Cortex of kidney (tissue), 1 donor: ENCODE measurements around the gene PLA2G2C.

ENCODE experiments used
- DNase-seq: peaks from one replicate; lab custom pipeline; 2025; lab: John Stamatoyannopoulos, UW

PLA2G2C gene

DNA sequence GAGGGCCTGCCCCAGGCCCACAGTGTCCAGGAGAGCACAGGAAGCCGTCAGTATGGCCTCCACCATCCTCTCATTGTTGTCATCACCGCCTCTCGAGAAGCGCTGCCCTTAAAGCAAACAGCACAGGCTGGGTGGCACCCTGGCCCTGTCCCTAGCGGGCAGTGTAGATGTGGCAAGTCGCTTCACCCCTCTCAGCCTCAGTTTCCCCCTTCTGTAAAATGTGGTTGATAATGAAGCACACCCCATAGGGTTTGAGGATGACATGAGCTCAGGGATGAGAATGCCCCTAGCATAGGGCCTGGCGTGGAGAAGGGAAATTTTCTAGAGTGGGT is 33.8 kb downstream of the PLA2G2C start:
- DNase-seq: no peak

DNA sequence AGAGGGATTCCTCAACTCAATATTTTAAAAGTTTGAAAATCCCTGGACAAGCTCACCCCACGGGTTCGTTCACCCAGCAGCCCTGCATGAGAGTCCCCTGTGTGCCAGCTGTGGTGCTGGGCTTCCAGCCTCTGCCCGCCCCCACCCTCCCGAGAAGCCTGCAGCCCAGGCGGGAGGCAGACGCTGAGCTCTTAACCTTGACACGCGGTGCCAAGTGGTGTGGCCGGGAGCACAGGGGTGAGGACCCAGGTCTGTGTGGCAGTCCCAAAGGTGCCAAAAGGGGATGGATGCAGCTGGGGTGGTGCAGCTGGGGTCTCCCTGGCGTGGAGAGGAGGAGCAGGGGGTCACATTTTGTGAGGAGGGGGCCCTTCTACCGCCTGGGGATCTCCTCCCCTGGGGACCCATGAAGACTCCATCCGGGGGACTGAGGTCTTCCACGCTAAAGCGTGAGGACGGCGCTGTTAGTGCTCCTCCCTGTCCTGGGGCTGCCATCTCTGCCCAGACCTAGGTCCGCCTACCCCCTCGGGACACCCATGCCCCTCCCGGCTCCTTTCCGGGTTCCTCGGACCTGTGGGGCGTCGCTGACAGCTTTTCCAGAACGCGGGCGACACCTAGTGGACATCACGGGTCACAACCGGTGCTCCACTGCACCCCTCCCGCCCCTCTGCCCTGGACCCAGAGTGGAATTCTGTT is 34.3 kb downstream of the PLA2G2C start:
- DNase-seq: no peak

DNA sequence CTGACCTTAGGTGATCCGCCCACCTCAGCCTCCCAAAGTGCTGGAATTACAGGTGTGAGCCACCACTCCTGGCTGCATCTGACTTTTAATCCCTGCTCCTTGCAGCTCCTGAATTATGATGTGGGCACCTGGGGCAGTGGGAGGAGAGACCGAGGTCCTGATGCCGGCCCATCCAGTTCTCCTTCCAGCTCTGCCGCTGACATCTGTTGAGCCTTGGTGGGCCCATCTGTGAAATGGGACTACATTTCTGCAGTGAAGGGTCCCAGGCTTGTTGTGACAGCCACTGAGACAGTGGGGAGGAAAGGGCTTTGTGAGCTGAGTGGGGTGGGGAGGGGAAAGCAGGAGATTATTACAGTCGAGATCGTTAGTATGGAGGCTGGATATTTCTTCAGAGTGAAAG is 35.3 kb downstream of the PLA2G2C start:
- DNase-seq: no peak

DNA sequence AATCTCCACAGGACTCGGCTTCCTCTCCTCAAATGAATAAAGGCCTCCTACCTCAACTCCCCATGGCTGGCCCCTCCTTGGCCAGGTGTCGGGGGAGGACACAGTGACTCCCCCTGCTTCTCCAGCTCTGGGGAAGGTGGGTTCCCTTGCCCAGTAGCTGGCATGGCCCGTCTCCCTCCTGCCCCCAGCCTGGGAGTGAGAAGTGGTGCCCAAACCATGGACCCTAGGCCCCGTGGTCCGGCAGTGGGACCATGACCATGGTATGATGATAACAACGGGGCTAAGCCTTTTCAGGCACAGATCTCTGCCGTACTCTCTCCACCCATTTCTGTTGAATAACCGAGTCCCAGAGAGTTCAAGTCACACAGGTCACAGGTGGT is 36.0 kb downstream of the PLA2G2C start:
- no peak for DNase-seq

DNA sequence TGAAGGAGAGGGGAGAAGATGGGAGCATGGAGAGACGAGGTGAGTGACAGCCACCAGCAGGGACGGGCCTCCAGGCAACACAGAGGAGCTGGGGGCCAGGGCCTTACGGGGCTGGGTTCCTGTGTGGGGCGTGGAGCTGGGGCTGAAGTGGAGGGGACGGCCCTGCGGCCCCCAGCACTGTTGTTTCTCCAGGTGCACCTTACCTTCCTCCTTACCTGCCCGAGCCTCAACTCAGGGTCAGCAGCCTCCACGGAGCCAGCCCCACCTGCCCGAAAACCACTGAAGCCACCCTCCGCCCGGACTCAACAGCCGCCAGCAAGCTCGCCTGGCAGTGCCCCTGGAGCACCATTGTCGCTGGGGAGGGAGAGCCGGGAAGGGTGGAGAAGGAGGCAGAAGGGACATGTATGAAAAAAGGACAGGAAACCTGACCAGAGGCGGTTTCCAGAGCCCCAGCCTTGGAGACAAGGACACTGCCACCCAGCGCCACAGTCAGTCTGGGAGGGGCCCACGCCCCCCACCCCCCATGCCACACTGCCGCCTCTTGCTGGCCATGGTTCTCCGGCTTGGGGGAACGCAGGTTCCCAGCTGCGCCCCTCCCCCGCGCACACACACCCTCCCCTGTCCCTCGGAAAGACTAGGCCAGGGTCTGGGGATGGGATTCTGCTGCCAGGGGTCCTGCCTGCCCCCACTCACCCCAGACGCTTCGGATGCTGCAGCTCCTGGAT is 36.6 kb downstream of the PLA2G2C start:
- no peak for DNase-seq

DNA sequence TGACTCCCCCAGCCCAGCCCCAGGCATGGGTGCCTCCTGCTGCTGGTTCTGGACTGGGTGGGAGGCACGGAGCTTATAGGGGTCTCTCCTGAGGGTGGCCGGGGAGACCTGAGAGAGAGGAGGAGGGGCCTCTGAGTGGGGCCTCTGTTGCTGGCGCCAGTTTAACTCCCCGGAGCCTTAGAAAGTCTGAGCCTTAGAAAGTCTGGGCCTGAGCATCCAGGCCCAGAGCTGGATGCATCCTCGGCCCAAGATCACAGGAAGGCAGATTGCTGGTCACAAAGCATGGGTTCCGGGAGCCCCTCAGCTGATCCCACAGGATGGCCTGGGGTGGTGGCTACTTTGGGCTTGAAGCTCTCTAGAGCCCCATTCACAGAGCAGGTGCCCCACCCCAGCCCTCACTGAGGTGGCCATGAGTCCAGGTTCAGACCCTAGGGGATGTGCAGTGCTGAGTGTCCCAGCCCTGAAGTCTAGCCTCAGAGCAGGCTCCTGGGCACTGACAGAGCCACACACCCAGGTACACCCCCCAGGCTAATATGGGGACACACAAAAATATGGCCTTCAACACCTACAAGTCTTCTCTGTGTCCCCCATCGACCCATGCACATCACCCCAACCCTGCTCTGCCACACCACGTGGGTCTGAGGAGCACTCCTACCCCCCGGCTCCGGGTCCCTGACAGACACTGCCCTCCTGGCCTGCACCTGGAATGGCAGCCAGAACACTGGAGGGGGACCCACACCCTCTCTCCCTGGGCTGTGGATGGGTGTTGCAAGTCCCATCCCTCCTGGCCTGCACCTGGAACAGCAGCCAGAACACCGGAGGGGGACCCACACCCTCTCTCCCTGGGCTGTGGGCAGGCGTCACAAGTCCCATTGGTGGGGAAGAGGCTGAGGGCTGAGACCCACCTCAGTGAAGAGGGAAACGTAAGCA is 37.5 kb downstream of the PLA2G2C start:
- no peak for DNase-seq

DNA sequence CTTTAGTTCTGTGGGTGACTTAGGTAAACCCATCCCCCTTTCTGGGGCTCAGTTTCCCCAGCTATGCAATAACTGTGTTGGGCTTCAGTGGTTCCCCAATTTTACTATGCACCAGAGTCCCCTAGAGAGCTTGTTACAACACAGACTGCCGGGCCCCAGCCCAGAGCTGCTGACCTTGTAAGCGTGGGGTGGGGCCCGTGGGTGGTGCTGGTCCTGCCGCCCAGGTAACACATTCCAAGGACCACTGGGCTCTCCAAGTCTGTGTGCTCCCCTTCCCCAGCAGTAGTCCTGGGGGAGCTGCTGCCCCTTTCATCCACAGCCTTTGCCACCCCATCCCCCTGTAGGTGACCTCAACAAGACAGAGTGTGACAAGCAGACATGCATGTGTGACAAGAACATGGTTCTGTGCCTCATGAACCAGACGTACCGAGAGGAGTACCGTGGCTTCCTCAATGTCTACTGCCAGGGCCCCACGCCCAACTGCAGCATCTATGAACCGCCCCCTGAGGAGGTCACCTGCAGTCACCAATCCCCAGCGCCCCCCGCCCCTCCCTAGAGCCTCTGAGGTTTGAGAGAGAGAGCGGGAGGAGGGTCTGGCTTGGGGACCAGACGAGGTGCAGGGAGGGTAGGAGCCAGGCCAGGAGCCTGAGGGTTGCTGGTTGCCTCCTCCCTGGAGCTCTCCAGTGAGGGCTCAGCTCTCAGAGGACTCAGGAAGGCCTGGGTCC is 38.3 kb downstream of the PLA2G2C start:
- DNase-seq: no peak

DNA sequence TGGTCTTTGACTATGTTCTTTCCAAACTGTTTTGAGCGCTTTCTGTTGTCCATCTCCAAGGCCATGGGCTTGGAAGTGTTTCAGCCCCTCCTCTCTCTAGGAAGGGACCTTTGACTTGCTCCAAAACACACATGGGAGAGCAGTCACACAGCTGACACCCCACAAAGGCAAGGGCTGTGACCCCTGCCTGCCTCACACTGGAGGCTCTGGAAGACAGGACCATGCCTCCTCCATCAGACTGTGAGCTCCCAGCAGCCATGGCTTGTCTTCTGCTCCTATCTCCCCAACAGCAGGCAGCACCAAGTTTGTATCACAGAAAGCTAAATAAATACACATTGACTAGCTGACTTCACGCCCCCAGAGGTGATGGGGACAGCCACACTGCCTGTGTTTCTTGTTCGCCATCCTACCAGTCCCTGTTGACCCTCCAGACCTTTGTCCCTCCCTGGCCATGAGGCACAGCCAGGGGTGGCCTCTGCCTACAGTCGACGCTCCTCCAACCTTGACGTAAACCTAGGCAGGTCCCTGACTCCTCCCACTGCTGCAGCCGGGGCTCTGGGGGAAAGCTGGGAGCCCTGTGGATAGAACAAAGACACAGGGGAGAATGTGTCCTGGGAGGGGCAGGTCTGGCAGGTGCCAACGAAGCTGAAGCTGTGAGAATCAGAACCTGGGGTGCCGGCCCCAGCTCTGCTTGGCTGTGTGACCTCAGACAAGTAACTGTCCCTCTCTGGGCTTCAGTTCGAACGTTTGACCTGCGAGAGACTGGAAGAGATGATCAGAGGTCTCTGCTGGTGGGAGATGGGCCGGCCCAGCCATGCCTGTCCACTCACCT is 42.4 kb downstream of the PLA2G2C start:
- no peak for DNase-seq

DNA sequence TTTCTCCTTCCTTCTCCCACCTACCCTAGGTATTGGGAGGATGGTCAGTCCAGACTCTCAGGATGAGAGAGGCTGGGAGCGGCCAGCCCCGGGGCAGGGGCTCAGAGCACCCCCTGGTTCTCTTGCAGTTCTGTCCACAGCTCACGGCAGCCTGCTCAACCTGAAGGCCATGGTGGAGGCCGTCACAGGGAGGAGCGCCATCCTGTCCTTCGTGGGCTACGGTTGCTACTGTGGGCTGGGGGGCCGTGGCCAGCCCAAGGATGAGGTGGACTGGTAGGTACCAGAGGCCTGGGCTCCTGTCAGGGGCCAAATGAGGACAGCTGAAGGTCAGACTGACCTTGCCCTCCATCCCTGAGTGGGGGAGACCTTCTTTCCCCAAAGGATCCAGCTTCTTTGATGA is 43.0 kb downstream of the PLA2G2C start:
- DNase-seq: no peak

DNA sequence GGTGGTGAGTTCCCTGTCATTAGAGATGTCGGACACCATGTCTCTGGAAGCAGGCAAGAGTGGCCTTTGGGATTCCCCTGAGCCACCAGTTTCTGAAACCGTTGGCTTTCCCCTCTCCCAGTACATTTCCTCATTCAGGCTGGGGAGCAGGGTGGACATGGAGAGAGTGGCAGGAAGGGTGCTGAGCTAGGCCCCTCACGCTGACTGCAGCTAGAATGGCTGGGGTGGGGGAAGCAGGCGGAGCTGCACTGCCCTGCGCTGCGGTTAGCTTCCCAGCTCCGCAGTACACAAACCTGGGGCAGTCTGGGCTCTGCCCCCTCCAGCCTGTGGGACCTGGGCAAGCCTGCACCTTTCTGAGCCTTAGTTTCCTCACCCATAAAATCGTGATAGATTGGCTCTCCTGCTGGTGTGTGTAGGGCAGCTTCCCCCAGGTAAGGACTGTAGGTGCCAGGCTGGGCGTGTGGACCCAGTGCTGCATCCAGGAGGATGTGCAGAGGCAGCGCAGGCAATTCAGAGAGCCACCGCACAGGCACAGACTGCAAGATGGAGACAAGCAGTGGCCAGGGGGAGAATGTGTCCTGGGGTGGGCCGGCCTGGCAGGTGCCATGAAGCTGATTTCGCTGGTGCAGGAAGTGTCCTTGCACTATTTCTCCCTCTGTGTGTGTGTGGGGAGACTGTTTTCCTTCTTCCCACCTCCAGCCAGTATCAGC is 44.2 kb downstream of the PLA2G2C start:
- no peak for DNase-seq

DNA sequence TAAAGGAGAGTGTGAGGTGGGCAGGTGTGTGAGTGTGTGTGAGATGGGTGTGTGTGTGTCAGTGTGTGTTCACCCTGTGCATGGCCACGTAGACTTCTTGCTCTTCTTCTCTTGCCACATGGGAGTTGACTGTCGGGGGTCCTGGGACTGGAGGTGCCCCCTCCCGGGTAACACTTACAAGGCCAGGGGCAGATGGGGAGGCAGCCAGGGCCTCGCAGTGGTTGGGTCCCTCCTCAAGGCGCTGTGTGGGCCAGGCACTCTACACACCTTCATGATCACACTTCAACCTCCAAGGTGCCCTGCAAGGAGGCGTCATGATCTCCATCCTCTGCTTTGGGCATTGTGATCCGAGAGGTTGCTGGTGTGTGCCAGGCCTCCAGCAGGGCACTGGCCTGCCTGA is 44.9 kb downstream of the PLA2G2C start:
- DNase-seq: no peak

DNA sequence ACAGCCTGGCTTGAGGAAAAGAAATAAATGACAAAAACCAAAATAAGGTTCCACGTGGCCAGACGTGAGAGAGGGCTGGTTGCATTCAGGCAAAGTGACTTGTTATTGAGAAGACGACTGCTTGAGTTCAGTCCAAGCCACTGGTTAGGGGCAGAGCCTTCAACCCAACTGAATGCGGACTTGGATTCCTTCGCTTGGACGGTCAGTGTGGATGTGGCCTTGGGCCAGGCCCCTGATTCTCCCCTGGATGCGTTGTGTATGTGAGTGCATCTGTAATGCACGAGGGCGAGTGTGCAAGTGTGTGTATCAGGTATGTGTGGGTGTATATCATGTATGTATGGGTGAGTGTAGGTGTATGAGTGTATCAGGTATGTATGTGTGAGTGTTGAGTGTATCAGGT is 45.3 kb downstream of the PLA2G2C start:
- no peak for DNase-seq

DNA sequence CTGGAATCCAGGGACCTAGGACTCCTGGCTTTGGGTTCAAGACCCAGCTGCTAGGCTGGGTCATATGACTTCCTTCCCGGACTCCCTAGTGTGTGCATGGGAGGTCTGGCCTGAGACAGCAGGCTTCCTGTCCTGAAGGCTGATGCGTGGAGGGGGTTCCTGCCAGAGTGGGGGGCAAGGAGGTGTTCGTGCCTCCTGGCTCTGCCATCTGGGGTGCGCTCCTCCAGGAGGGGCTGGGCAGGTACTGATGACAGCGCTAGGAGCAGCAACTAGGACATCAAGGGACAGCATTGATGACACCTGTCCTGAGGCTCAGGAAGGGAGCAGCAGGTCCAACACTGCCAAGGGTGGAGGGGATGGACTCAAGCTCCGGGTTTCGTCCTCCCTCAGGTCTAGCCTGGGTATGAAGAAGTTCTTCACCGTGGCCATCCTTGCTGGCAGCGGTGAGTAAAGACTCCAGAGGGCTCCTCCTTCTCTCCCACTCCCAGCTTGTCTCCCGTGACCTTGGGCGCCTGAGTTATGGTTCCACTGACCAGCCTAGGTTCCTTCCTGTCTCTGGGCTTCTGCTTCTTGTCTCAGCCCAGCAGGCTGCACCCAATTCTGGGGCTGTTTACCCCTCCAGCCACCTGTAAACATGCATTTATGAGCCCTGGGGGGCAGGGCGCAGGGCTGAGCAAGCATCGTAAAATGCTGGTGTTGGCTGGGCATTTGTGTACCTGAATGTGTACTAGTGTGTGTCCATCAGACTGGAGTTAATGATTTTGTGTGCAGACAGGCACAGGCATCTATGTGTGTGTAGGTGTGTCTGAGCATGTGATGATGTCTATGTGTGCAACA is 46.3 kb downstream of the PLA2G2C start:
- no peak for DNase-seq

DNA sequence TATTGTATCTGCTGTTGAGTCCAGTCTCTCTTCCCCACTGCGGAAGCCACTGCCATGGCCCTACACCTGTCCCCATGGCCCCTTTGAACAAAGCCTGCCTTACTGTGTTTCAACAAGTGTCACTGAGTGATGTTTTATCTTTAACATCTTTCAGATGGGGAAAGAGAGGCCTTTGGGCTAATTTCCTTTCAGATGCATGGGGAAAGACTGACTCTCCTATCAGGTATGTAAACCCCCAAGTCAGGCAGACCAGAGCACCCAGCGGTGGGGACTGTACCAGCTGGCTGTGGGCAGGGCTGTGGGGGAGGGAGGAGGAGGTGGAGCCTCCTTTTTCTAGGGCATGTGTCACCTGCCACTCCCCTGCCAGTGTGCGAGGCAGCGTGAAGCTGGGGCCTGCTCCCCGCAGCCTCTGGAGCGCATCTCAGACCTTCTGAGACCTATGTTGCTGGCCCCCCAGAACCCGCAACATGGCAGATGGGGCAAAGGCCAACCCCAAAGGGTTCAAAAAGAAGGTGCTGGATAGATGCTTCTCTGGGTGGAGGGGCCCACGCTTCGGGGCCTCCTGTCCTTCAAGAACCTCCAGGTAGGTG is 47.3 kb downstream of the PLA2G2C start, which contains the start of gene PLA2G2F:
Gene PLA2G2F, plus strand, starts transcription at position 363 of the 590 bp plus-strand sequence. Its CDS starts 105 bp downstream, at position 468.
- DNase-seq: no peak

DNA sequence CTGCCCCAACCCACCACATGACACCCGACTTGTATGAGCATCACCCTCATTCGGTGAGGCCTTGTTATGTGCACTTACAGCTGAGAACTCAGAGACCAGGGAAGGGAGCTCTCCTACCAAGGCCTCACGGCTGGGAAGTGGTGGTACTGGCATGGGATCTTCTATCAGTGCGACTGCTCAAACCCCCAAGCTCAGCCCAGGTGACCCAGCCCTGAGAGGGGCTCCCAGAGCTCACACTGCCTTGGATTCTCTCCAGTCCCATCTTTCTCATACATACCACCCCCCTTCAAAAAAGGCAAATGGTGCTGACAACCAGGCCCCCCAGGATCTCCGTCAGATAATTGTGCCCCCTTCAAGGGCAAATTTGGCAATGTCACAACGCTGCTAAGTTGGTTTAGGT is 48.0 kb downstream of the PLA2G2C start:
- DNase-seq: no peak

DNA sequence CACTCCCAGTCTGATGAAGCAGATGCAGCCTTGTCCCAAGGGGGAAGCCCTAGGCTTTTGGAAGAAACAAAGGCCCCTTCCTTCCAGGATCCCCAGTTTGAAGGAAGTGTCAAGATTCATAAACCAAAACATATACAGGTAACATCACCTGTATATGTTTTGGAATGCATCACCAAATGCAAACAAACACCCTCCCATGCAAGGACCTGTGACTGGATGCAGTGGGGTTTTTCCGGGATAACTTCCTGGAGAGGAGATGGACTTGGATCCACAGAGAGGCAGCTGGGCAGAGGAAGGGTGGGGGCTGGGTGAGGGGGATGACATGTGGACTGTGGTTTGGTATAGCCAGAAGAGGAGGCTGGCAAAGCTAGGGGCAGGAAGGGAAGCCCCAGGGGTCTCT is 48.7 kb downstream of the PLA2G2C start:
- no peak for DNase-seq

DNA sequence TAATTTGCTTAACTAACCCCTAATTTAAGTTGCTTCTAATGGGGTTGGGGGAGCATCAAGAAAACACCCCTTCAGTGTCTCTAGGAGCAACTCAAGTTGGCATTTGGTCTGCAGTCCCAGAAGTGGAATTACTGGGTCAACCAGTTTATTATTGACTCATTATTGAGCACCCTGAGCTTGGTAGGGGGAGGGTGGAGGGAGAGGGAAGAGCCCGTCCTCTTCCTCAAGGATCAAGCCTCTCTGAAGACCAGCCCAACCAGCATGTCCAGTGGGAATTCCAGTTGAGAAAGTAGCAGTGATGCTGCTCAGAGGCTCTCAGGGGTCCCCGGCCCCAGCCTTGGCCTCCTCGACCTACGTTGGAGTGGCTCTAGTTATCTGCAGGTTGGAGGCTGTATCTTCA is 49.3 kb downstream of the PLA2G2C start:
- no peak for DNase-seq

DNA sequence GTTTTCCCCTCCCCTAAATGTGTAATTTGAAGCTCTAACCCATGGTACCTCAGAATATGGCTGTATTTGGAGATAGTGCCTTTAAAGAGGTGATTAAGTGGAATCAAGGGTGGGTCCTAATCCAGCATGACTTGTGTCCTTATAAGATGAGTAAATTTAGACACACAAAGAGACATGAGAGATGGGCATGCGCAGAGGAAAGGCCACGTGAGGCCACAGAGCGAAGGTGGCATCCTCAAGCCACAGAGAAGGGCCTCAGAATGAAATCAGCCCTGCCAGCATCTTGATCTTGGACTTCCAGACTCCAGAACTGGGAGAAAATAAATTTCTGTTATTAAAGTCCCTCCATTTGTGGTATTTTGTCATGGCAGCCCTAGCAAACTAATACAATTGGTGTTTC is 50.1 kb downstream of the PLA2G2C start:
- no peak for DNase-seq

DNA sequence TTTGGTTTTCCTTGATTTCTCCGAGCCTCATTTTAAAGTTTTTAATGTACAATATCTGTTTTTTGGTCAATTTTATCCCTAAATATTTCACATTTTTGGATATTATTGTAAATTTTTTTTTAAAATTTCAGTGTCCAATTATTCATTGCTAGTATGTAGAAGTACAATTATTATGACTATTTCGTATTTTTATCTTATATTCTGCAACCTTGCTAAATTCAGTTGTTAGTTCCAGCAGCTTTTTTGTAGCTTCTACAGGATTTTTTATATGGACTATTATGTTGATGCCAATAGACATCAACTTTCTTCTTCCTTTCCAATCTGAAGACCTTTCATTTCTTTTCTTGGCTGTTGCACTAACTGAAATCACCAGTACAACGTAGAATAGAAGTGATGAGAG is 51.3 kb downstream of the PLA2G2C start:
- DNase-seq: no peak
